IPS-15b (cell line): ENCODE results near the gene MTHFSD.

Experiments
- H3K27me3 ChIP-seq: one replicate; pipeline ENCODE4 v1.6.1; 2013; ENCODE audit warnings: low read length; ENCODE audit not compliant: control insufficient read depth, insufficient read depth
- H3K36me3 ChIP-seq: one replicate; pipeline ENCODE4 v1.6.1; 2013; ENCODE audit warnings: low read length; ENCODE audit not compliant: control insufficient read depth, insufficient read depth
- H3K4me1 ChIP-seq: one replicate; pipeline ENCODE4 v1.6.1; 2013; ENCODE audit warnings: mild to moderate bottlenecking, low read length; ENCODE audit not compliant: control insufficient read depth, insufficient read depth
- H3K4me3 ChIP-seq: one replicate; pipeline ENCODE4 v1.5.1; 2013; ENCODE audit warnings: low read depth, low read length
- H3K9ac ChIP-seq: one replicate; pipeline ENCODE4 v1.6.1; 2013; ENCODE audit warnings: low read depth, mild to moderate bottlenecking, low read length
- H3K9me3 ChIP-seq: one replicate; pipeline ENCODE4 v1.6.1; 2013; ENCODE audit warnings: mild to moderate bottlenecking, low read length; ENCODE audit not compliant: control insufficient read depth, insufficient read depth

The MTHFSD gene

DNA sequence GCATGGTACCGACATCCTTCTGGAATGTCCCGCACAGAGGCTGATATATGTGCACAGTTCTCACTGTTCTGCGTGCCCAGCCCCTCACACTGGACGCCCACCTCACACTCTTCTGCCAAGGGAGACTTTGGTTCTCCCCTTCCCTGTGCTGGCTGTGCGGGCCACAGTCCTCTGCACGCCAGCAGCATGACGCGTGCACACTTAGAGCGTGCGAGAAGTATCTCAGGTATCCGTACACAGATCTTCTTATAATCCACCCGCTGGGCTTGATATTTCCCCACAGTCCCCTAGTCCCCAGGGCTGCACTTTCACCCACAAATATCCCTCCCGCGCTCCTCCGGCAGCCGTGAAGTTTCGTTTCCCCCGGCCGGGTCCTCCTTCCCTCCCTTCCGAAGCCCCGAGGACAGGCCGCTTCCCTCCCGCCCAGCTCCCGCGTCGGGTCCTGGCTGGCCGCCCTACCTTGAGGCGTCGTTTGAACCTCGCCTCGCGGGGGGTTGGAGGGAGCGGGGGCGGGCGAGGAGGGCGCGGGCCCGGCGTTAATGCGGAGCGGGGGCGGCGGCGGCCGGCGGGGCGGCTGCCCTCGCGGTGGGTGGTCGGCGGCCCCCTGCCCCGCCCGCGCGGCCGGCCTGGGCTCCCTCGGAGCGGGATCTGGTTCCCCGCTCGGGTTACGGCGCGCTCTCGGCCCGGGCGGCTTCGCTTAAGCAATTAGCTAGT is 49.7 kb downstream of the MTHFSD start:
- no peak overlapping the region for H3K9ac ChIP-seq
- peaks cover 2% of the 10 kb centered on the region for H3K4me1 ChIP-seq
- no peaks in the 10 kb centered on the region for H3K36me3 ChIP-seq
- H3K4me3 ChIP-seq, result no peak overlapping the region
- no peaks in the 10 kb centered on the region for H3K9me3 ChIP-seq
- H3K27me3 ChIP-seq, result peaks cover 90% of the 10 kb centered on the region

DNA sequence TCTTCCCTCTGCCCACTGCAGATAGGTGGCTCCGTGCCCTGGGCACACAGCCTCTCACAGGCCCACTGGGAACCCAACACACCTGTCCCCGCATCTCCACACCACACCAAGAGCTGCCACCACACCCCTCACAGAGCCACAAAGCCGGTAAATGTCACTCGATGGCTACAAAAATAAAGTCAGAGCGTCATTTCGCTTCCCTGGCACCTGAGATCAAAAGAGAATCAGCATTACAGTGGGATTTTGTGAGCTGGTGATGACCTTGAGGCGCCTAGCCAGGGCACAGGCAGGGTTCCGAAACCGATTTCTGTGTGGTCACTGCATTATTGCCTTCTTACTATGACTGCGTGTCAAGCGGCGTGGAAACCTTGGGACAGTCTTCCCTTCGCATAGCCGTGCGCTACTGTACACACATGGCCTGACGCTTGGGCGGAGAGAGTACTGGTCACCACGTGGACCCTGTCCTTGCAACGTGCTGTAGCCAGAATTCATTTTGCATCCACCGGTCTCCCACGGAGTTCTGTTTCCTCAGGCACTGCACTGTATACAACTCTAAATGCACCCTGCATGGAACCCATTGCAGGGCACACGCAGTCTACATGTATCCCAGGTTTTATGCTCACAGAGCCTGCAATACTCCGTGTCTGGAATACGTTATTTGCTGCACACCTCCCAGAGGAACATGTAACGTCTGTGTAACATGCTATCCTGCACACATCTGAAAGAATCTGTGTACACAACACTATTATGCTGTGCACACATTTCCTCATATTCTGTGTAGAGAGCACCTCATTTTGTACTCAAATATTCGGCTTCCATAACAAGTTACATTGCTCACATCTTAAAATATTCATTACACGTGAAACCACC is 50.5 kb downstream of the MTHFSD start:
- H3K4me1 ChIP-seq, result peaks cover 2% of the 10 kb centered on the region
- no peaks in the 10 kb centered on the region for H3K36me3 ChIP-seq
- peaks cover 97% of the 10 kb centered on the region for H3K27me3 ChIP-seq
- H3K9ac ChIP-seq, result no peak overlapping the region
- peak overlapping the region; percentile 0 for H3K4me3 ChIP-seq
- H3K9me3 ChIP-seq, result no peaks in the 10 kb centered on the region

- Histone ChIP-seq H3K4me3 (peak overlapping the region; percentile 0), H3K9me3 (no peaks in the 10 kb centered on the region), H3K27me3 (peaks cover 97% of the 10 kb centered on the region), H3K36me3 (no peaks in the 10 kb centered on the region), H3K4me1 (no peaks in the 10 kb centered on the region), H3K9ac (no peak overlapping the region)
Measured at GRCh38 chr16:86503830-86504229, 51.2 kb downstream of the MTHFSD start.

DNA sequence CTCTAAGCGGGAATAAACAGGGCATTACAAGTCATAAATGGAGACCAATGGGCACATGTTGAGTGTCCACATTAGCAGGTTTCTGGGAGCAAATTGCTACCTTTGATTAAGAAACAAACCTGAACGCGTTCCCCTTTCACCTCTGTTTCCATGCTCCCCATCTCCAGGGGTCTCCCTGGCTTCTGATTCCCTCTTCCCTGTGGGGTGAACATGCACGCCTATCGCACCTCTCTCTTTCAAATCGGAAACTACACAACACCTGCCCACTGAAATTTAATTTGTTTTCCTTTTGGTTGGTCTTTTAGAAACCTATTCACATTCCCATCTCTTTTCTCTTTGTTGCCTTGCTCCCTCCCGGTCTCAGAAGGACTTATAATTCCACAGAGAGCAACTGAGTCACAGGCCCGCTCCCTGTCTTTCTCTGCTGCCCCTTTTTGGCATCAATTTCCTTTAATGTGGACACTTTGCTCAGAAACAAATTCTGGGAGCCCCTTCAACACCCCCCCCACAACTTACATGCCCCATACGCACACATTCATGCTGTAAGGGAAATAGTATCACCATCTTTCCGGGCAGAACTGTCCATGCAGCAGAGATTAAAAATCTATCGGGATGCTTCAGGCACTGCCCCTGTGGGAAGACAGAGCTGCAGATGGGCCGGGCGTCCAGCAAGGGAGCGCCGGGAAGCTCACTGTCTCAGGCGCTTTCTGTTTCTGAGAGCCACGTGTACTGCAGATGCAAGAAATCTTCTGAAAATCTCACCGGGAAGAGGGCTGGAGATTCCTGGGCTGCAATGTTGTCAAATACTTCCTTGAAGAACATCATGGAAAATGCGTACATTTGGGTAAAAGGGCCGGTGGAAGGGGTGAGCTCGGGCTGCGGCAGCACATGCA is 51.9 kb downstream of the MTHFSD start:
- peaks cover 97% of the 10 kb centered on the region for H3K27me3 ChIP-seq
- no peaks in the 10 kb centered on the region for H3K36me3 ChIP-seq
- no peak overlapping the region for H3K9ac ChIP-seq

DNA sequence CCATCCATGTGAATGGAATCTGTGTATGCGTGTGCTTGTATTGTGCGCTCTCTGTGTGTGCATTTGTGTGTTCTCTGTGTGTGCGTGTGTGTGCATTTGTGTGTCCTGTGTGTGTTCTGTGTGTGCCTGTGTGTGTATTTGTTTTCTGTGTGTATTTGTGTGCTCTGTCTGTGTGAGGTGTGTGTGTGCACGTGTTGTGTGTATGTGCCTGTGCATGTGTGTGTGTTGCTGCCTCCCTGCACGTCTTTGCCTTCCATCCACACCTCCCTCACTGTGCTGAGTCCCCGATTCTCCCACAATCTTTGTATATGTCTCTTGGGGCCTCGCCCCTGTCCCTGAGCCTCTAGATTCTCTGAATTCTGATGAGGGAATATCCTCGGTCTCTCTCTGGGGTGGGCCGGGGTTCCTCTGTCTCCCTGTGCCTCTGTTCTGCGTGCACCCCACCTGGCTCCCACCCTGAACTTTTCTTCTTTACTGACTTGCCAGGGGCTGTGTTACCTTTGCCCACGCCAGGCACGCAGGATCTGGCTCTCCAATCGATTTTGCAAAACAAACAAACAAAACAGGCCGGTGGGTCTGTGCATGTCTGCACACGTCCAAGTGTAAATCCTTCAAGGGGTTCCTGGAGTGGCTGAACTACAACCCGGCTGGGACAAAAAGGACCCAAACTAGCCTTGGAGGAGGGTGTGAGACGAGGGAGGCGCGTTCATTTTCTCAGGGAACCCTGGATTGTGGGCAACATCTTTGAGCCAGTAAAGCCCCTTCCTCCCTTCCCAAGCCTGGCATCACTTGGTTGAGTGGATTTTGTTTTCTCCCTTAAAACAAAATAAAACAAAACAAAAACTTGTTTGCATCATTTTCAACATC is 52.8 kb downstream of the MTHFSD start:
- no peaks in the 10 kb centered on the region for H3K9me3 ChIP-seq
- H3K4me1 ChIP-seq, result no peaks in the 10 kb centered on the region
- no peaks in the 10 kb centered on the region for H3K36me3 ChIP-seq
- H3K4me3 ChIP-seq, result peak overlapping the region; percentile 13
- peaks cover 91% of the 10 kb centered on the region for H3K27me3 ChIP-seq
- H3K9ac ChIP-seq, result no peak overlapping the region

More for the DNA sequence above, 51.9 kb downstream of the MTHFSD start:
- no peaks in the 10 kb centered on the region for H3K4me1 ChIP-seq
- H3K9me3 ChIP-seq, result no peaks in the 10 kb centered on the region
- peak overlapping the region; percentile 10 for H3K4me3 ChIP-seq

- peaks cover 90% of the 10 kb centered on the region for H3K27me3 ChIP-seq
- no peak overlapping the region for H3K9ac ChIP-seq
- H3K9me3 ChIP-seq, result no peaks in the 10 kb centered on the region
- H3K36me3 ChIP-seq, result no peaks in the 10 kb centered on the region
- peak overlapping the region; percentile 1 for H3K4me3 ChIP-seq
- H3K4me1 ChIP-seq, result no peaks in the 10 kb centered on the region
Measured at GRCh38 chr16:86500708-86501510, 54.1 kb downstream of the MTHFSD start.

GRCh38 chr16:86499889-86500707 is 54.9 kb downstream of the MTHFSD start:
- H3K27me3 ChIP-seq, result peaks cover 93% of the 10 kb centered on the region
- H3K4me1 ChIP-seq, result no peaks in the 10 kb centered on the region
- peak overlapping the region; percentile 1 for H3K4me3 ChIP-seq

GRCh38 chr16:86499440-86499786 is 55.6 kb downstream of the MTHFSD start:
- H3K27me3 ChIP-seq, result peaks cover 93% of the 10 kb centered on the region
- no peaks in the 10 kb centered on the region for H3K9me3 ChIP-seq

More at GRCh38 chr16:86499889-86500707, 54.9 kb downstream of the MTHFSD start:
- no peaks in the 10 kb centered on the region for H3K36me3 ChIP-seq
- H3K9me3 ChIP-seq, result no peaks in the 10 kb centered on the region
- no peak overlapping the region for H3K9ac ChIP-seq

DNA sequence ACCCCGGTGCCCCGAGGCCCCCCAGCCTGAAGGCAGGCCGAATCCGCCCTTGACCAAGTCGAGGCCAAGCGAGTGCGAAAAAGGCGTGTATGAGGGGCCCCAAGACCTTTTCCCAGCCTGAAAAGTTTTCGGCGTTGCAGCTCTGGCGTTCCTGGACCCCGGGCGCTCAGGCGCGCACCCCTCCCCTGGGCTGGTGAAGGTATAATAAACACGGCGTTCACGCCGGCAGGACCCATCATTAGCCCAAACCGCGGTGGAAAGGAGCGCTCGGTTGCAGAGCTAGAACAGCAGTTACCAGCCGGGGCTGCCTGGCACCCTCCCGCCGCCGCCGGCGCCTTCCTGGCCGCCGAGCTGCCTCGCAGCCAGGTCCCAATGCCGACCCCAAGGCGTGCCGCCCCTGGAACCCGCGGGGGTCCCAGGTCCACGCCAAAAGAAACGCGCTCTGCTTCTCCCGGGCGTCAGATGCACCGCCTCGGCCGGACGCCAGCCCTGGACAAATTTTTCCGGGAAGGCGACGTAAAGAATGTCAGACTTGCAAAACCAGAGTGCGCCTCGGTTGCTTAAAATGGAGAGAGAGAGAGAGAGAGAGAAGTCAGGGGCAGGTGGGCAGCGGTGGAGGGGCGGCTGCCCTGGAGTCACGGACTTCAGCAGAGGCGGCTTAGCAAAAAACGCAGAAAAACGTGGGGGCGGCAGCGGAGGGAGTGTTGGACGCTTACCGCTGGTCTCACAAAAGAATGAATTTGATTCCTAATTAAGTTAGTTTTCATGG is 56.2 kb downstream of the MTHFSD start:
- H3K4me3 ChIP-seq, result peak overlapping the region; percentile 3
- H3K27me3 ChIP-seq, result peaks cover 93% of the 10 kb centered on the region
- H3K36me3 ChIP-seq, result no peaks in the 10 kb centered on the region
- H3K4me1 ChIP-seq, result no peaks in the 10 kb centered on the region
- H3K9ac ChIP-seq, result no peak overlapping the region
- H3K9me3 ChIP-seq, result no peaks in the 10 kb centered on the region

More at GRCh38 chr16:86499440-86499786, 55.6 kb downstream of the MTHFSD start:
- Histone ChIP-seq H3K9ac (no peak overlapping the region), H3K4me3 (peak overlapping the region; percentile 3), H3K36me3 (no peaks in the 10 kb centered on the region), H3K4me1 (no peaks in the 10 kb centered on the region)
